SKM-1 treated with dmso at 0.1 percent for 144 hours (cell line): ENCODE data around the gene KDM2A.

ENCODE experiments used
- DNase-seq: peaks from one replicate; lab custom pipeline; 2025; ENCODE audit not compliant: unreplicated experiment; lab: John Stamatoyannopoulos, UW

KDM2A gene

GRCh38 chr11:67256477-67257135 is 137.5 kb downstream of the KDM2A start:
- no peak for DNase-seq

- DNase-seq = no peak
Observed at GRCh38 chr11:67260406-67260805, 141.3 kb downstream of the KDM2A start.

- peak; percentile 59 for DNase-seq
Observed at GRCh38 chr11:67260885-67261639, 142.0 kb downstream of the KDM2A start.

- DNase-seq = no peak
Observed at GRCh38 chr11:67261640-67261945, 142.5 kb downstream of the KDM2A start.

GRCh38 chr11:67261946-67262681 is 143.1 kb downstream of the KDM2A start:
- no peak for DNase-seq

- DNase-seq = peak; percentile 86
Observed at GRCh38 chr11:67262731-67263675, 143.9 kb downstream of the KDM2A start.

GRCh38 chr11:67264260-67264659 is 145.2 kb downstream of the KDM2A start:
- no peak for DNase-seq

GRCh38 chr11:67264877-67265632 is 146.0 kb downstream of the KDM2A start:
- no peak for DNase-seq

- peak; percentile 62 for DNase-seq
Observed at GRCh38 chr11:67265633-67266448, 146.8 kb downstream of the KDM2A start.

- peak; percentile 36 for DNase-seq
Observed at GRCh38 chr11:67266449-67267187, 147.6 kb downstream of the KDM2A start, which contains the start of gene GRK2. Gene GRK2, plus strand, starts transcription at chr11:67266473. Its CDS starts 227 bp downstream, at chr11:67266700.

GRCh38 chr11:67267188-67268080 is 148.4 kb downstream of the KDM2A start:
- no peak for DNase-seq

GRCh38 chr11:67268081-67268961 is 149.3 kb downstream of the KDM2A start:
- DNase-seq = peak; percentile 77

- DNase-seq = no peak
Observed at GRCh38 chr11:67268962-67269268, 149.9 kb downstream of the KDM2A start.

- no peak for DNase-seq
Observed at GRCh38 chr11:67269401-67270255, 150.6 kb downstream of the KDM2A start.

- DNase-seq = peak; percentile 77
Observed at GRCh38 chr11:67270256-67271204, 151.5 kb downstream of the KDM2A start.
